HCT116 (cell line): ENCODE data around the gene EOMES.

Experiments used
- SP1 ChIP-seq: IDR thresholded peaks from 2 replicates; pipeline ENCODE4 v1.6.1; 2012; ENCODE audit warnings: low read depth
- ZFX ChIP-seq: fragments of 450-650 bp; IDR thresholded peaks from 2 replicates; pipeline ENCODE4 v1.6.1; 2017
- TF ChIP-seq, protein P1 (sequence below), 3 experiments: fragments of 200-600 bp in 1 of 3; sonication (generic) in 1 of 3; IDR thresholded peaks in 2 of 3; conservative IDR thresholded peaks in 1 of 3; 2 replicates each; pipeline ENCODE4 v1.5.1; 2012 to 2017; ENCODE audit warnings: low read depth in 2 of 3, low read length in 2 of 3, antibody characterized with exemption in 1 of 3, borderline replicate concordance in 1 of 3, control low read depth in 1 of 3, mild to moderate bottlenecking in 1 of 3, mixed read lengths in 1 of 3, mixed run types in 1 of 3, moderate library complexity in 1 of 3; ENCODE audit not compliant: insufficient read depth in 1 of 3

DNA sequence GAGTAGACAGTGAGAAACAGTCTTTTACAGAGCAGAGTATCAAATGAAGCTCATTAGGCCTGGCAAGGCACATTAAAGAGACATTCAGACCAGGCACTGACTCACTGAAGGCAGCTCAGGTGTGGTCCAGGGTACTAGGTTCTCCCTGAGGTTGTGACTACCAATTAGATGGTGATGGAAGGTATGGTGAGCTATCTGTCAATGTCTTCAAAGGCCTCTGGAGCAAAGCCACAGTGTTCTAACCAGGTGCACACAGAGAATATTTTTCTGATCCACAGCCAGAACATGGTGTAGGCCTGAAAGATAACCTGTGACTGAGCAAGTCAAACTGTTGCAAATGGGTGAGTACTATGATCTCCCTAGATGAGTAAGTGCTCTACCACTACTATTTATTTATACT, 51.5 kb downstream of the EOMES start:
- TF ChIP-seq, protein P1, sequence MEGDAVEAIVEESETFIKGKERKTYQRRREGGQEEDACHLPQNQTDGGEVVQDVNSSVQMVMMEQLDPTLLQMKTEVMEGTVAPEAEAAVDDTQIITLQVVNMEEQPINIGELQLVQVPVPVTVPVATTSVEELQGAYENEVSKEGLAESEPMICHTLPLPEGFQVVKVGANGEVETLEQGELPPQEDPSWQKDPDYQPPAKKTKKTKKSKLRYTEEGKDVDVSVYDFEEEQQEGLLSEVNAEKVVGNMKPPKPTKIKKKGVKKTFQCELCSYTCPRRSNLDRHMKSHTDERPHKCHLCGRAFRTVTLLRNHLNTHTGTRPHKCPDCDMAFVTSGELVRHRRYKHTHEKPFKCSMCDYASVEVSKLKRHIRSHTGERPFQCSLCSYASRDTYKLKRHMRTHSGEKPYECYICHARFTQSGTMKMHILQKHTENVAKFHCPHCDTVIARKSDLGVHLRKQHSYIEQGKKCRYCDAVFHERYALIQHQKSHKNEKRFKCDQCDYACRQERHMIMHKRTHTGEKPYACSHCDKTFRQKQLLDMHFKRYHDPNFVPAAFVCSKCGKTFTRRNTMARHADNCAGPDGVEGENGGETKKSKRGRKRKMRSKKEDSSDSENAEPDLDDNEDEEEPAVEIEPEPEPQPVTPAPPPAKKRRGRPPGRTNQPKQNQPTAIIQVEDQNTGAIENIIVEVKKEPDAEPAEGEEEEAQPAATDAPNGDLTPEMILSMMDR (IDR thresholded peaks at IDR 0.05 in 2 of 3, conservative IDR thresholded peaks at IDR 0.05 in 1 of 3; ENCODE audit: borderline replicate concordance in 1 of 3, insufficient read depth in 1 of 3, low read depth in 2 of 3, low read length in 2 of 3), result no peak
- TF ChIP-seq ZFX (no peak), SP1 (no peak)
